DMS53 treated with DMSO at 0.1 percent for 48 hours (cell line): ENCODE results near the gene WHRN.

Source experiments
- DNase-seq: peaks from one replicate; lab custom pipeline; 2025; ENCODE audit not compliant: unreplicated experiment; lab: John Stamatoyannopoulos, UW

The WHRN gene

GRCh38 chr9:114493521-114494184 lies 11.6 kb downstream of the WHRN start:
- no peak for DNase-seq

- no peak for DNase-seq
Observed at GRCh38 chr9:114492991-114493390, 12.3 kb downstream of the WHRN start.

- DNase-seq: no peak
Observed at GRCh38 chr9:114491430-114492003, 13.8 kb downstream of the WHRN start.

- DNase-seq: no peak
Observed at GRCh38 chr9:114489928-114490327, 15.3 kb downstream of the WHRN start.

- DNase-seq: no peak
Observed at GRCh38 chr9:114488398-114489129, 16.7 kb downstream of the WHRN start.

- peak; percentile 56 for DNase-seq
Observed at GRCh38 chr9:114487607-114488300, 17.5 kb downstream of the WHRN start.

GRCh38 chr9:114486205-114486963 lies 18.9 kb downstream of the WHRN start:
- DNase-seq: no peak

GRCh38 chr9:114484854-114485443 lies 20.3 kb downstream of the WHRN start:
- DNase-seq: no peak

GRCh38 chr9:114484215-114484853 lies 20.9 kb downstream of the WHRN start:
- DNase-seq: no peak

GRCh38 chr9:114483499-114483898 lies 21.8 kb downstream of the WHRN start:
- no peak for DNase-seq

GRCh38 chr9:114482593-114482992 lies 22.7 kb downstream of the WHRN start:
- no peak for DNase-seq

- DNase-seq: no peak
Observed at GRCh38 chr9:114481789-114482188, 23.5 kb downstream of the WHRN start.

- no peak for DNase-seq
Observed at GRCh38 chr9:114480746-114481435, 24.4 kb downstream of the WHRN start.

- DNase-seq: no peak
Observed at GRCh38 chr9:114478871-114479270, 26.4 kb downstream of the WHRN start.

GRCh38 chr9:114478459-114478858 lies 26.8 kb downstream of the WHRN start:
- DNase-seq: no peak

GRCh38 chr9:114477642-114478041 lies 27.6 kb downstream of the WHRN start:
- no peak for DNase-seq

GRCh38 chr9:114476891-114477469 lies 28.3 kb downstream of the WHRN start:
- DNase-seq: no peak

- no peak for DNase-seq
Observed at GRCh38 chr9:114475412-114476135, 29.7 kb downstream of the WHRN start.

- DNase-seq: no peak
Observed at GRCh38 chr9:114474425-114474824, 30.8 kb downstream of the WHRN start.
